ENCODE results near the gene SIGLEC6.

Gene SIGLEC6

DNA sequence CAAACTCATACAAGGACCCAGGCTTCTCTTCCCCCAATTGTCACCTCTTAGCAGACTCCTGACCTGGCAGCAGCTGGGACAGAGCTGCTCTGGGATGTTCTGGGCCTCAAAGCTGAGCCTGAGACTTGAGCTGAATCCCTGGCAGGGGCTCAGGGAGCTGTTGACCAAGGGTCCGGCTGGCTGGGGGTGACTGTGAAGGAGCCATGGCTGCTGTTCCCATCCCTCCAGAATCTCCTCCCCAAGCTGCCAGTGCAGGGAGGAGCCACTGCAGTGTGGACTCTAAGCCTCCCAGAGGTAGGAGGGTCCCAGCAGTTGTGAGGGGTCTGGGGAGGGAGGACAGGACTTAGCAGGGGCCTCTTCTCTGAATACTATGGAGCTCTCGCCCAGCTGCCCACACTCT, 2.2 kb downstream of the SIGLEC6 start:
- Histone ChIP-seq H3K27ac (ENCODE audit: low read depth, low read length) (no peak overlapping the region), H3K27me3 (ENCODE audit: control insufficient read depth, insufficient read depth, low read length) (peaks cover 65% of the 10 kb centered on the region), H3K4me1 (ENCODE audit: control insufficient read depth, insufficient read depth, low read length) (peaks cover 14% of the 10 kb centered on the region), H3K9ac (ENCODE audit: low read length) (no peak overlapping the region), H3K36me3 (ENCODE audit: control insufficient read depth, insufficient read depth, low read length) (no peaks in the 10 kb centered on the region), H3K9me3 (ENCODE audit: control insufficient read depth, insufficient read depth, low read depth, low read length) (no peaks in the 10 kb centered on the region), H3K4me3 (ENCODE audit: low read depth, low read length) (no peak overlapping the region)

DNA sequence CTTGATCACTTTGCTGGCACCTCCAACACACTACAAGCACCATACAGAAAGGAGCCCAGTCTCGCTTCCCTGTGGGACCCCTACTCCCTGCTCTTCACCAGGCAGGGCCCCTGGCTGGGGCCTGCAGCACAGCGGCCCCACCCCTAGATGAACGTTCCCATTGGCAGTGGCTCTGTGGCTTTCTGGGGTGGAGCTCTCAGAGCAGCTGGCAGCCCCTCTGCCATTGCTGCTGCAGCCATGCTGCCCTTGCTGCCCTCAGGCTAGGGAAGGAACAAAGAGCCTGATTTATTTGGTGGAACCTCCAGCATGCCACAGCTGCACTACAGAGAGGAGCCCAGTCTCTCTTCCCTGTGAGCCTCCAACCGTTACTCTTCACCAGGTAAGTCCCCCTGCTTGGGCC, 5.8 kb downstream of the SIGLEC6 start:
- Histone ChIP-seq H3K9ac (ENCODE audit: low read length) (no peak overlapping the region), H3K36me3 (ENCODE audit: control insufficient read depth, insufficient read depth, low read length) (no peaks in the 10 kb centered on the region), H3K4me1 (ENCODE audit: control insufficient read depth, insufficient read depth, low read length) (peaks cover 10% of the 10 kb centered on the region; the same call in 1 of the 2 replicates), H3K4me3 (ENCODE audit: low read depth, low read length) (no peak overlapping the region), H3K27me3 (ENCODE audit: control insufficient read depth, insufficient read depth, low read length) (peaks cover 41% of the 10 kb centered on the region), H3K9me3 (ENCODE audit: control insufficient read depth, insufficient read depth, low read depth, low read length) (no peaks in the 10 kb centered on the region), H3K27ac (ENCODE audit: low read depth, low read length) (no peak overlapping the region)

DNA sequence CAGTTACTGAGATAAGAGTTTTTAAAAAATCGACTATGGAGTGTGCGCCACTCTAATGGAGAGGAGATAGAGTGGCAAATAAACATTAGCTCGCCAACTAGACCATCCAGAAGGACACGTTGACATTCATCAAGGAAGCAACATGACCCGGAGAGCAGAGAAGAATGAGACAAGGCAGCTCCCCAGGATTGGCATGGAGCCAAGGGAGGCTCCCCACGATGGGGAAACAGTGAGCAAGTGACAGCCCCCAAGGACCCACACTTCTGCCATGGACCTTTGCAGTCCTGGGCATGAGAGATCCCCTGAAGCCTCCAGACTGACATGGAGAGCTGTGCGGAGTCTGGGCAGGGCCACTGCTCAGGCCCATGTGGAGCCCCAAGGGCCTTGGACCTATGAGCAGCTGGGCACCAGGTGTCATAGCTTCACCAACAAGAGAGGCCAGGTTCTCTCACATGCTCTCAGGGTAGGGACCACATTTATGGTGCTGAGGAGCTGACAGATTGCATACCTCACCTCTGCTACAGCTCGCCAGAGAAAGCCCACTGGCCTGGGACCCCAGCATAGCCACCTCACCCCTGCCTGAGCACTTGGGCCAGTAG, 6.7 kb downstream of the SIGLEC6 start:
- H3K36me3 ChIP-seq (ENCODE audit: control insufficient read depth, insufficient read depth, low read length): no peaks in the 10 kb centered on the region
- peaks cover 10% of the 10 kb centered on the region; the same call in 1 of the 2 replicates for H3K4me1 ChIP-seq (ENCODE audit: control insufficient read depth, insufficient read depth, low read length)
- H3K27ac ChIP-seq (ENCODE audit: low read depth, low read length): no peak overlapping the region
- H3K4me3 ChIP-seq (ENCODE audit: low read depth, low read length): no peak overlapping the region
- no peak overlapping the region for H3K9ac ChIP-seq (ENCODE audit: low read length)
- H3K9me3 ChIP-seq (ENCODE audit: control insufficient read depth, insufficient read depth, low read depth, low read length): no peaks in the 10 kb centered on the region
- H3K27me3 ChIP-seq (ENCODE audit: control insufficient read depth, insufficient read depth, low read length): peaks cover 33% of the 10 kb centered on the region

DNA sequence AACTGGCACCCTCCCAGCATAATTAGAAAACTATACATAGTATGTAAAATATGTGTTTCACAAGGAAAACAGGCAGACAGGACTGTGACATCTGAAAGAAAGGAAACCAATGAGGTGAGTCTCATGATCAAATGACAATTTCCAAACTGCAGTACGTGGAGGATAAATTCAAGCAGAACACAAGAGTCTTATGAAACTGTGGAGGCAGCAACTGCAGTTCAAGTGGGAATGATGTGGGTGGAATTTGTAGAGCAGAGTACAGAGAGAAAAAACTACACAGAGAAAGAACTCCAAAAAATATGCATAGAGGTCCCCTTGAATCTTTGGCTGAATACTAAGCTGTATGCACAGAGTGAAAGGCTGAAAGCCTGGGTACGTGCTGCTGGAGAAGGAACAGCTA, 9.7 kb downstream of the SIGLEC6 start:
- no peaks in the 10 kb centered on the region for H3K36me3 ChIP-seq (ENCODE audit: control insufficient read depth, insufficient read depth, low read length)

DNA sequence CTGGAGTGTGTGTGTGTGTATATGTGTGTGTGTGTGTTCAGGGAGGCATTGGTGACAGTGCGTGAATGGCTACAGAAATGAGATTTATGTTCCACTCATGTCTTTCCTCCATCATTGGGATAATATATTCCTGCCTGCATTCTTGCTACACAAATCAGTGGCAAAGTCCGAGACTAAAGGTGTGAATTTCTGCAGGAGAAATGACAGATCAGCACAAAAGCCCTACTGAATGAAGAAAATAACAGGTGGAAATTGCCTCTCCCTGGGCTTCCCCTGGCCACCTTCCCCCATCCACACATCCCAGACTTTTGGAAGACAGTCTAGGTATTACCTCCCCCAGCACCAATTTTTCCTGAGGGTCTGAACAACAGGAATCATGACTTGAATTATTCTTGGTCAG, 10.1 kb downstream of the SIGLEC6 start:
- peaks cover 10% of the 10 kb centered on the region; the same call in 1 of the 2 replicates for H3K4me1 ChIP-seq (ENCODE audit: control insufficient read depth, insufficient read depth, low read length)
- H3K9ac ChIP-seq (ENCODE audit: low read length): no peak overlapping the region
- peaks cover 6% of the 10 kb centered on the region for H3K27me3 ChIP-seq (ENCODE audit: control insufficient read depth, insufficient read depth, low read length)
- no peak overlapping the region for H3K4me3 ChIP-seq (ENCODE audit: low read depth, low read length)
- H3K36me3 ChIP-seq (ENCODE audit: control insufficient read depth, insufficient read depth, low read length): no peaks in the 10 kb centered on the region
- H3K27ac ChIP-seq (ENCODE audit: low read depth, low read length): no peak overlapping the region
- H3K9me3 ChIP-seq (ENCODE audit: control insufficient read depth, insufficient read depth, low read depth, low read length): peaks cover 4% of the 10 kb centered on the region; the same call in 1 of the 2 replicates

More for the DNA sequence above, 9.7 kb downstream of the SIGLEC6 start:
- Histone ChIP-seq H3K4me1 (ENCODE audit: control insufficient read depth, insufficient read depth, low read length) (peaks cover 10% of the 10 kb centered on the region; the same call in 1 of the 2 replicates), H3K4me3 (ENCODE audit: low read depth, low read length) (no peak overlapping the region), H3K9ac (ENCODE audit: low read length) (no peak overlapping the region), H3K27me3 (ENCODE audit: control insufficient read depth, insufficient read depth, low read length) (peaks cover 8% of the 10 kb centered on the region), H3K9me3 (ENCODE audit: control insufficient read depth, insufficient read depth, low read depth, low read length) (peaks cover 4% of the 10 kb centered on the region; the same call in 1 of the 2 replicates), H3K27ac (ENCODE audit: low read depth, low read length) (no peak overlapping the region)

DNA sequence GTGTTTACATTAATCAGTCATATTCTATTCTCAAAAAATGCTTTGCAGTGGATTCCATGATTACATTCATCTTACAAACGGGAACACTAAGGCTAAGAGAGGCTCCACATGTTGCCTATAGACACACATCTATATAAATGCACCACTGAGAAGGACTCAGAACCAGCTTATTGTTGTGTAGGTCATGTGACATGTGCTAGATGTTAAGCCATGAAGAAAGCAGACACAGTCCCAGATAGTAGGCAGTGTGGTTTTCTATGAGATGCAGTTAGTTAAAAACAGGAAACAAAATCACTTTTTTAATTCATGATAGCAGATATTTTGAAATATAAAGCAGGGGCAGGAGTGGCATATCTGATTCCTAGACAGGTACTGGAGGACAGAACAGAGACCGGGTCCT, 10.7 kb downstream of the SIGLEC6 start:
- no peak overlapping the region for H3K27ac ChIP-seq (ENCODE audit: low read depth, low read length)
- no peaks in the 10 kb centered on the region for H3K36me3 ChIP-seq (ENCODE audit: control insufficient read depth, insufficient read depth, low read length)
- H3K4me1 ChIP-seq (ENCODE audit: control insufficient read depth, insufficient read depth, low read length): peaks cover 5% of the 10 kb centered on the region; the same call in 1 of the 2 replicates
- H3K27me3 ChIP-seq (ENCODE audit: control insufficient read depth, insufficient read depth, low read length): peaks cover 6% of the 10 kb centered on the region
- H3K4me3 ChIP-seq (ENCODE audit: low read depth, low read length): no peak overlapping the region
- peaks cover 4% of the 10 kb centered on the region; the same call in 1 of the 2 replicates for H3K9me3 ChIP-seq (ENCODE audit: control insufficient read depth, insufficient read depth, low read depth, low read length)
- no peak overlapping the region for H3K9ac ChIP-seq (ENCODE audit: low read length)

DNA sequence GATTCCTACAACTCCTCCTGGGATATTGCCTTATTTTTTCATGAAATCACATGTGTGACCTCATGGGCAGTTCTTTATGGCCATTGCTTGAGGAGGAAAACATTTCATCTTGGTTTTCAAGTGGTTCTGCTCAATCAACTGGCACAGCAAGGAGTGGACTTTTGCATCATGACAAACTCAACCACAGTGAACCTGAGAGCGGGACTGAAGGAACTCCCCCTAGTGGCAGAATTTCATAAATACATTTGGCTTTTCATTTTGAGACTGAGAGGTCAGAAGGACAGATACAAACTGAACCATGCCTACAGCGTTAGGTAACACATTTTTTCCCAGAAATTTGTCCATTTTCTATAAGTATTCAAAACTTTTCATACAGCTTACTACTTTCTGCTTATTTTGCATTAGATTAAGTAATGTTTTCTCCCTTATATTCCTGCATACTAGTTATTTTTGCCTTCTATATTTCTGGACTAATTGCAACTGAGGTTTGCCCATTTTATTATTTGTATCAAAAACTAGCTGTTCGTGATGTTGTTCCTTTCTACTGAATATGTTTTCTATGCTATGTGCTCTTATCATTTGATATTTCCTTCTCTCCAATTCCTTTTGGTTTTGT, 16.5 kb downstream of the SIGLEC6 start:
- Histone ChIP-seq H3K4me1 (ENCODE audit: control insufficient read depth, insufficient read depth, low read length) (no peaks in the 10 kb centered on the region), H3K27me3 (ENCODE audit: control insufficient read depth, insufficient read depth, low read length) (peaks cover 17% of the 10 kb centered on the region; the same call in 1 of the 2 replicates), H3K9ac (ENCODE audit: low read length) (no peak overlapping the region), H3K4me3 (ENCODE audit: low read depth, low read length) (no peak overlapping the region), H3K9me3 (ENCODE audit: control insufficient read depth, insufficient read depth, low read depth, low read length) (peaks cover 4% of the 10 kb centered on the region; the same call in 1 of the 2 replicates), H3K36me3 (ENCODE audit: control insufficient read depth, insufficient read depth, low read length) (no peaks in the 10 kb centered on the region), H3K27ac (ENCODE audit: low read depth, low read length) (no peak overlapping the region)

DNA sequence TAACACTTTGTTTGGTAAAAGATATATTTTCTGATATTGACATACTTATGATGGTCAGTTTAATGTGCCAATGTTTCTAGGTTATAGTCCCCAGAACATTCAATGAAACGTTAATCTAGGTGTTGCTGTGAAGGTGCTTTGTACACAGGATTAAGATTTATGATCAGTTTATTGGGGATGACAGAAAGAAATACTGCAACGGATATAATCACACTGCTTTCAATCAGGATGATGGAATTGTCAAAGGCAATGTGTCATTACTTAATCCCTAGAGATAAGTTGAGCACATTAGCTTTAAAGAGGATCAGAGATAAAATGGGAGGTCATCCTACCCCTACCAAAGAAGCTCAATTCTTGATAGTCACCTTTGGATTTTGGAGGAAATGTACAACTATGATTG, 17.5 kb downstream of the SIGLEC6 start:
- Histone ChIP-seq H3K9ac (ENCODE audit: low read length) (no peak overlapping the region), H3K36me3 (ENCODE audit: control insufficient read depth, insufficient read depth, low read length) (no peaks in the 10 kb centered on the region), H3K9me3 (ENCODE audit: control insufficient read depth, insufficient read depth, low read depth, low read length) (peaks cover 4% of the 10 kb centered on the region; the same call in 1 of the 2 replicates), H3K4me1 (ENCODE audit: control insufficient read depth, insufficient read depth, low read length) (no peaks in the 10 kb centered on the region), H3K27me3 (ENCODE audit: control insufficient read depth, insufficient read depth, low read length) (peaks cover 19% of the 10 kb centered on the region; the same call in 1 of the 2 replicates), H3K27ac (ENCODE audit: low read depth, low read length) (no peak overlapping the region), H3K4me3 (ENCODE audit: low read depth, low read length) (no peak overlapping the region)

DNA sequence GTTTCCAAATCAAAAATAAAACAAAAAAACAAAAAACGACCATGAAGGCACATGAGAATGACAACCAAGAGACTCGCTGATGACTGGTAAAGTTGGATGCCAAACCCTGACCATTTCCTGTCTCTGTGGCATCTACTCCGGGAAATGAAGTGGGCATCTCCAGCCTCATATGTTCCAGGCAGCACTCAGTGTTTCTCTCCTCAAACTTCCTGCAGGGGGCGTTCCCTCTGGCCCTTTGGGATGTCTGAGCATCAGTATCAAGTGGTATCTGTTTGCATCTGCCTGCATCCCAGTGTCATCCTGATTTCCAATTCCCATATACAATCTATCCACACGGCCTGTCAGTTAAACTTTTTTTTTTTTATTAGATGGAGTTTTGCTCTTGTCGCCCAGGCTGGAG, 20.1 kb downstream of the SIGLEC6 start:
- H3K4me3 ChIP-seq (ENCODE audit: low read depth, low read length): no peak overlapping the region
- H3K27me3 ChIP-seq (ENCODE audit: control insufficient read depth, insufficient read depth, low read length): peaks cover 28% of the 10 kb centered on the region; the same call in 1 of the 2 replicates
- H3K4me1 ChIP-seq (ENCODE audit: control insufficient read depth, insufficient read depth, low read length): no peaks in the 10 kb centered on the region
- no peak overlapping the region for H3K27ac ChIP-seq (ENCODE audit: low read depth, low read length)
- no peaks in the 10 kb centered on the region for H3K9me3 ChIP-seq (ENCODE audit: control insufficient read depth, insufficient read depth, low read depth, low read length)
- H3K9ac ChIP-seq (ENCODE audit: low read length): no peak overlapping the region
- no peaks in the 10 kb centered on the region for H3K36me3 ChIP-seq (ENCODE audit: control insufficient read depth, insufficient read depth, low read length)

DNA sequence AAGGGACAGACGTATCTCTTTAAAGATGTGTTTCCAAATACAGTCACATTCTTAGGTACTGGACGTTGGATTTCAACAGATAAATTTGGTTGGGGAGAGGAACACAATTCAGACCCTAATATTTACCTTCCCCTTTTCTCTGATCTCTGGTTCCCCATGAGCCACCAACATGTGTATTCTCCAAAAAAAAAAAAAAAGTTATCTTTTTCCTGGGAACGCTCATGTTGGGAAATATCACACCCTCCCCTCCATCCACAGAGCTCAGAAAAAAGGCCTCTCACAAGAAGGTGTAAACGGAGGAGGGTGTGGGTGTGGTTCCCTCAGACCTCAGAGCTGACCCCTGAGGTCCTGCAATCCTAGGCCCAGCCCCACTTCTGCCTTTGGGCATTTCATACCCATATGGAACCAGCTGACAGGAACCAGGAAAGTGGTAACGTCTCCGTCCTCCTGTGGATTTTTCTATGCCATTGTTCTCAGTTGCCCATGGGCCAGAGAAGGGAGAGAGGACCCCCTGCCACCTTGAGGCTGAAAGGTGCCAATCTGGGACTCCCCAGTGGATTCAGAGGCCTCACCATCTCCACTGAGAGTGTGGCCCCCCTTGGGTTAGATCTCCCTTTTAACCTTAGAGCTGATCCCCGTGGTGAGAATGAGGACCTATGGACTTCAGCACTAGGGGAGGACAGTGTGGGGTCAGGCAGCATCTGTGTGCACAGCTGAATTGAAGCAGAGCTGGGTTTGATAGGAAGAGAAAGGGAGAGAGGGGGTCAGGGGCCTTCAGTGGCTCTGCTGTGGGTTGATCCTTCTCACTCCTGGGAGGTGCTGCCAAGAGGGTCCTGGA, 21.4 kb downstream of the SIGLEC6 start:
- Histone ChIP-seq H3K27ac (ENCODE audit: low read depth, low read length) (no peak overlapping the region), H3K36me3 (ENCODE audit: control insufficient read depth, insufficient read depth, low read length) (no peaks in the 10 kb centered on the region), H3K9me3 (ENCODE audit: control insufficient read depth, insufficient read depth, low read depth, low read length) (no peaks in the 10 kb centered on the region), H3K9ac (ENCODE audit: low read length) (no peak overlapping the region), H3K27me3 (ENCODE audit: control insufficient read depth, insufficient read depth, low read length) (peaks cover 31% of the 10 kb centered on the region; the same call in 1 of the 2 replicates), H3K4me3 (ENCODE audit: low read depth, low read length) (no peak overlapping the region), H3K4me1 (ENCODE audit: control insufficient read depth, insufficient read depth, low read length) (no peaks in the 10 kb centered on the region)

Measured in HUES6 (cell line).